Smooth muscle cell (in vitro differentiated cells): ENCODE data around the gene CDH5. TPM values are rescaled to one million over a fixed set of nuclear protein-coding genes. Genes with fewer than 3 reads are reported as not detected.

ENCODE experiments used
- DNase-seq: peaks from one replicate; lab custom pipeline; 2025; ENCODE audit not compliant: unreplicated experiment; lab: John Stamatoyannopoulos, UW
- H2AFZ ChIP-seq: fragments of 200-600 bp; sonication (generic); 2 replicates; pipeline ENCODE4 v1.6.0; 2016; ENCODE audit warnings: antibody characterized with exemption, low read depth, mild to moderate bottlenecking
- H3F3A ChIP-seq: fragments of 200-600 bp; sonication (generic); 2 replicates; pipeline ENCODE4 v1.6.0; 2017; ENCODE audit warnings: antibody characterized with exemption, low read depth
- H3K27ac ChIP-seq: fragments of 200-600 bp; sonication (generic); 2 replicates; pipeline ENCODE4 v1.5.1; 2016; ENCODE audit warnings: low read depth, mild to moderate bottlenecking
- H3K27me3 ChIP-seq: fragments of 200-600 bp; sonication (generic); 2 replicates; pipeline ENCODE4 v1.6.1; 2016; ENCODE audit warnings: low read depth, mild to moderate bottlenecking
- H3K36me3 ChIP-seq: fragments of 200-600 bp; sonication (generic); 2 replicates; pipeline ENCODE4 v1.5.1; 2016; ENCODE audit warnings: low read depth
- H3K4me1 ChIP-seq: fragments of 200-600 bp; sonication (generic); 2 replicates; pipeline ENCODE4 v1.5.1; 2016; ENCODE audit warnings: low read depth
- H3K4me2 ChIP-seq: fragments of 200-600 bp; sonication (generic); 2 replicates; pipeline ENCODE4 v1.6.0; 2016; ENCODE audit warnings: mild to moderate bottlenecking
- H3K4me3 ChIP-seq: fragments of 200-600 bp; sonication (generic); 2 replicates; pipeline ENCODE4 v1.5.1; 2016; ENCODE audit warnings: mild to moderate bottlenecking
- H3K79me2 ChIP-seq: fragments of 200-600 bp; sonication (generic); 2 replicates; pipeline ENCODE4 v1.6.0; 2016; ENCODE audit warnings: low read depth, mild to moderate bottlenecking
- H3K9ac ChIP-seq: fragments of 200-600 bp; sonication (generic); 2 replicates; pipeline ENCODE4 v1.6.0; 2016; ENCODE audit warnings: low read depth
- H3K9me3 ChIP-seq: fragments of 200-600 bp; sonication (generic); replicated peaks from 2 replicates; pipeline ENCODE4 v1.5.1; 2016; ENCODE audit warnings: low read depth
- H4K20me1 ChIP-seq: fragments of 200-600 bp; sonication (generic); 2 replicates; pipeline ENCODE4 v1.6.0; 2016; ENCODE audit warnings: low read depth
- CTCF ChIP-seq: fragments of 200-600 bp; sonication (generic); IDR thresholded peaks from 2 replicates; pipeline ENCODE4 v1.5.1; 2017; ENCODE audit warnings: borderline replicate concordance, mild to moderate bottlenecking, antibody characterized with exemption; ENCODE audit not compliant: insufficient read depth, poor library complexity, severe bottlenecking
- WGBS: methylation state at CpG from one replicate; pipeline ENCODE4 v1.1.7; 2016; ENCODE audit warnings: low lambda C conversion rate; 5-methylcytosine and 5-hydroxymethylcytosine counted together
- polyA plus RNA-seq: library from polyadenylated mRNA; unstranded; fragments of >200 nt; fragmentation: Nextera tagmentation; extraction: Ambion mirVana; gene quantifications from 2 replicates; pipeline ENCODE4 v1.2.1, GENCODE V29; 2016
- total RNA-seq: library from RNA; depleted of rRNA; stranded (reverse); fragments of >200 nt; gene quantifications from 2 replicates; pipeline ENCODE4 v1.2.3, GENCODE V29; 2014

Gene CDH5
- total and polyA plus RNA-seq, 2 experiments from 2014 or later = not detected

- H3K9me3 ChIP-seq = no peaks in the 10 kb centered on the region
- H3K4me2 ChIP-seq = no peak overlapping the region
- H3F3A ChIP-seq = no peaks in the 10 kb centered on the region
- 98% methylated on average over 19 of the region's 20 CpGs for WGBS
- no peaks in the 10 kb centered on the region for H3K36me3 ChIP-seq
- H3K27ac ChIP-seq = no peak overlapping the region
- no peak overlapping the region for H2AFZ ChIP-seq
- no peak for TF ChIP-seq CTCF
- no peaks in the 10 kb centered on the region for H3K4me1 ChIP-seq
- H4K20me1 ChIP-seq = no peaks in the 10 kb centered on the region
- H3K9ac ChIP-seq = no peak overlapping the region
- no peak overlapping the region for H3K4me3 ChIP-seq
- no peaks in the 10 kb centered on the region for H3K79me2 ChIP-seq
- no peak for DNase-seq
- no peaks in the 10 kb centered on the region for H3K27me3 ChIP-seq
Measured at GRCh38 chr16:66400503-66401380, 34.3 kb downstream of the CDH5 start.

GRCh38 chr16:66401610-66402009 is 35.1 kb downstream of the CDH5 start:
- Histone ChIP-seq H3K4me3 (no peak overlapping the region), H2AFZ (no peak overlapping the region), H3K79me2 (no peaks in the 10 kb centered on the region), H3K4me1 (no peaks in the 10 kb centered on the region), H3K27me3 (no peaks in the 10 kb centered on the region), H3F3A (no peaks in the 10 kb centered on the region), H3K9ac (no peak overlapping the region), H3K27ac (no peak overlapping the region), H4K20me1 (no peaks in the 10 kb centered on the region), H3K36me3 (no peaks in the 10 kb centered on the region), H3K4me2 (no peak overlapping the region), H3K9me3 (no peaks in the 10 kb centered on the region)
- DNase-seq = no peak
- 82% methylated on average over 11 of the region's 11 CpGs for WGBS
- no peak for TF ChIP-seq CTCF

- Histone ChIP-seq H4K20me1 (no peaks in the 10 kb centered on the region), H3K9me3 (no peaks in the 10 kb centered on the region), H3K4me1 (peaks cover 2% of the 10 kb centered on the region), H3K36me3 (no peaks in the 10 kb centered on the region), H3K27me3 (no peaks in the 10 kb centered on the region), H3K9ac (no peak overlapping the region), H3K79me2 (no peaks in the 10 kb centered on the region), H2AFZ (no peak overlapping the region), H3K4me2 (no peak overlapping the region), H3K4me3 (no peak overlapping the region), H3K27ac (no peak overlapping the region), H3F3A (no peaks in the 10 kb centered on the region)
- no peak for TF ChIP-seq CTCF
- DNase-seq = no peak
- WGBS = 95% methylated on average over 9 of the region's 12 CpGs
Measured at GRCh38 chr16:66402166-66402565, 35.7 kb downstream of the CDH5 start.
